ENCODE measurements around the gene CLCN1. TPM values are rescaled to one million over a fixed set of nuclear protein-coding genes. Genes with fewer than 3 reads are reported as not detected.
A peak's percentile ranks its signal among the peaks of the same experiment; 100 is the strongest.

CLCN1 gene
- total RNA-seq, 1 experiment from 2014 or later: 0.13 TPM

- peak; percentile 87 for TF ChIP-seq CTCF (conservative IDR thresholded peaks at IDR 0.05)
- Histone ChIP-seq H3K9ac (ENCODE audit: extremely low read depth, insufficient read length, low read length) (no peak overlapping the region), H2BK5ac (ENCODE audit: insufficient read length, low read length) (no peak overlapping the region), H2AK5ac (ENCODE audit: insufficient read length, low read length) (no peak overlapping the region), H3K23ac (ENCODE audit: insufficient read length, low read depth, low read length) (no peak overlapping the region), H2BK120ac (ENCODE audit: low read depth, low read length, poor library complexity, severe bottlenecking) (no peak overlapping the region), H3K18ac (ENCODE audit: insufficient read length, low read depth, low read length) (no peak overlapping the region), H2AFZ (ENCODE audit: low read length) (no peak overlapping the region), H3K23me2 (ENCODE audit: insufficient read length, low read depth, low read length, poor library complexity, severe bottlenecking) (no peaks in the 10 kb centered on the region), H3K4me1 (ENCODE audit: insufficient read depth, low read length) (no peaks in the 10 kb centered on the region), H3K79me2 (ENCODE audit: insufficient read depth, low read length) (no peaks in the 10 kb centered on the region), H4K8ac (replicated peaks; ENCODE audit: insufficient read length, low read depth, low read length) (no peak overlapping the region), H2BK20ac (ENCODE audit: low read depth, low read length, poor library complexity, severe bottlenecking) (no peak overlapping the region), H2BK12ac (ENCODE audit: insufficient read length, low read depth, low read length) (no peak overlapping the region), H4K91ac (ENCODE audit: insufficient read length, low read depth, low read length) (no peak overlapping the region), H3T11ph (ENCODE audit: low read length) (no peak overlapping the region), H3K27me3 (ENCODE audit: insufficient read depth, low read length) (no peaks in the 10 kb centered on the region), H3K79me1 (ENCODE audit: insufficient read depth, low read depth, low read length, poor library complexity, severe bottlenecking) (no peaks in the 10 kb centered on the region), H3K4ac (ENCODE audit: low read depth, low read length) (no peak overlapping the region), H3K56ac (ENCODE audit: insufficient read length, low read depth, low read length) (no peak overlapping the region), H3K27ac (ENCODE audit: insufficient read length, low read depth, low read length) (no peak overlapping the region), H4K20me1 (ENCODE audit: control insufficient read depth, insufficient read depth, insufficient read length) (no peaks in the 10 kb centered on the region), H3K4me2 (ENCODE audit: insufficient read depth, insufficient read length, low read length) (no peak overlapping the region), H4K5ac (ENCODE audit: insufficient read length, low read depth, low read length) (no peak overlapping the region), H2BK15ac (ENCODE audit: low read depth, low read length) (no peak overlapping the region), H3K9me3 (ENCODE audit: control insufficient read depth, low read depth, low read length) (no peaks in the 10 kb centered on the region), H3K14ac (ENCODE audit: insufficient read depth, low read length) (no peak overlapping the region)
- no CpG with 5 or more reads among the region's 10 CpGs for WGBS (ENCODE audit: extremely low coverage, insufficient read length, low lambda C conversion rate)
- no peaks in the 10 kb centered on the region for H3K9me3 Mint-ChIP-seq
- H3K27ac Mint-ChIP-seq: no peak overlapping the region
- H3K36me3 Mint-ChIP-seq (ENCODE audit: insufficient read depth in 1 of 3, low read depth in 3 of 3): peaks cover 58 to 83% (median 82%) of the 10 kb centered on the region in 3 experiments
- peak; percentile 64 for DNase-seq
- no peaks in the 10 kb centered on the region for H3K4me1 Mint-ChIP-seq
- H3K4me3 Mint-ChIP-seq: no peak overlapping the region; a peak in 1 of 5 replicates
- H3K27me3 Mint-ChIP-seq (ENCODE audit: low read depth): no peaks in the 10 kb centered on the region
Measured at GRCh38 chr7:143305423-143306070, 10.4 kb upstream of the CLCN1 start.
